Fibroblast of skin of left biceps (primary cell): ENCODE measurements around the gene NEK6.
A peak's percentile ranks its signal among the peaks of the same experiment; 100 is the strongest.

Experiments
- DNase-seq, 2 experiments: peaks; one replicate each; pipeline ENCODE4 v3.0.0-alpha.2; 2013; ENCODE audit warnings: low read depth in 2 of 2

NEK6 gene

DNA sequence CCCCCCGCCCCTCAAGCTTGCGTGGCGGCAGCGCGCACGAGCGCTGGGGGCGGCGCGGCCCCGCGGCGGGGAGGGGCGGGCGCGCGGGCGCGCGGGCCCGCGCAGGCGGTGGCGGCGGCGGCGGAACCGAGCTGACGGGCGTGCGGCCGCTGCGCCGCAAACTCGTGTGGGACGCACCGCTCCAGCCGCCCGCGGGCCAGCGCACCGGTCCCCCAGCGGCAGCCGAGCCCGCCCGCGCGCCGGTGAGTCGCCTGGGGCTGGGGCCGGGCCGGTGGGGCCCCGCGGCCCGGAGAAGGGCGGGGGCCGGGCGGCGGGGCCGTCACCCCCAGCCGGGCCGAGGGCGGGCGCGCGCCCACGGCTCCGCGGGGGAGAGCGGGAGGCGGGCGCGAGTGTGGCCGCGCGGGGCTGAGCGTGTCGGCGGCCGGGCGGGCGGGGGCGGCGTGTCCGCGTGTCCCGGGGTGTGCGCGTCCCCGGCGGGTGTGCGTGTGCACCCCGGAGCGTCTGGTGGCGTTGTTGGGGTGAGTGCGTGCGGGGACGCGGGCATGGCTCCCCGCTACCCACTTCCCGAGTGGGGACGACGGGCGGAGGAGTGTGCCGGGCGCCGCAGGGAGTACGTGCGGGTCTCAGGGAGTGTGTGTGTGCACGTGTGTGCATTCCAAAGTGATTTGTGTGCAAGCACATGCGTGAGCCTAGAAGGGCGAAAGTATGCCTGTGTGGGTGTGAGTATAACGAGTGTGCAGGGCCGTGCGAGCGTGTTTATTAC, at the start of gene NEK6:
Gene NEK6 (plus strand): TSS at position 106 of the 763 bp plus-strand sequence. CDS start 44,016 bp downstream, outside the sequence.
- DNase-seq: no peak

- no peak for DNase-seq
Measured at GRCh38 chr9:124208571-124208970, 49.2 kb upstream of the NEK6 start.

- no peak for DNase-seq
Measured at GRCh38 chr9:124209279-124209678, 48.5 kb upstream of the NEK6 start.

DNA sequence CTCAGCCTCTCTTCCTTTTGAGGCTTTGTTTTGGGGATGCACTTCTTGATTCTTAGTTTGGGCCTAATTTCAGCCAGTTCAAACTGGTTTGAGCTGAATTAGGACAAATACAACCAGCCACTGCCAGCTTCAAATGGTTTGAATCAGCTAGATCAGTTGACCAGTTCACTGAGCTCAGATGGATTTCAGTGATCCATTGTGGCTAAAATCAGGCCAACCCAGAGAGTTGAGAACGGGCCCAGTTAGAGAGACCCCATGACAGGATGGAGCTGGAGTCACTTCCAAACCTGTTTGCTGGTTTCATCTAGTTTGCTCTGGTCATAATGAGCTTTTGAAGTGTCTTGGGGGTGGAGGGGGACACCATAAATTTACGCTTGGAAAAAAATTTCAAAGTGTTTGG, 48.0 kb upstream of the NEK6 start:
- DNase-seq: no peak

- no peak for DNase-seq
Measured at GRCh38 chr9:124210697-124211096, 47.1 kb upstream of the NEK6 start.

- DNase-seq: peak in 1 of 2 experiments; percentile 25
Measured at GRCh38 chr9:124212381-124213050, 45.2 kb upstream of the NEK6 start.

- no peak for DNase-seq
Measured at GRCh38 chr9:124213396-124213795, 44.4 kb upstream of the NEK6 start.

DNA sequence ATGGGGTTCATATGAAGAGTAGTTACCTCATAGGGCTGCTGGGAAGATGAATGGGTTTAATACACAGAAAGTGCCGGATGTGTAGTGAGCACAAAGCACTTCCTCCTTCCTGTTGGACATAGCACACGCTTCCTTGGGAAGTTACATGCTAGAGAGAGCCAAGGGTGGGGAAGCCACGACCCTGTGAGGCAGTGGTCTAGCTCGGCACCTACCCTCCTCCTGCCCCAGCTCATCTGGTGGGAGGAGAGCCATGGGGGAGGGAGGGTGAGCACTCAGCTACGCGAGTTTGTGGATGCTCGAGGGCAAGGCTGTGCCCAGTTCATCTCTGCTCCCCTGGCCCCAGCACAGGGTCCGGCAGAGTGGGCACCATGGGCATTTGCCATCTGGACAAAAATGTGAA, 43.6 kb upstream of the NEK6 start:
- no peak for DNase-seq

DNA sequence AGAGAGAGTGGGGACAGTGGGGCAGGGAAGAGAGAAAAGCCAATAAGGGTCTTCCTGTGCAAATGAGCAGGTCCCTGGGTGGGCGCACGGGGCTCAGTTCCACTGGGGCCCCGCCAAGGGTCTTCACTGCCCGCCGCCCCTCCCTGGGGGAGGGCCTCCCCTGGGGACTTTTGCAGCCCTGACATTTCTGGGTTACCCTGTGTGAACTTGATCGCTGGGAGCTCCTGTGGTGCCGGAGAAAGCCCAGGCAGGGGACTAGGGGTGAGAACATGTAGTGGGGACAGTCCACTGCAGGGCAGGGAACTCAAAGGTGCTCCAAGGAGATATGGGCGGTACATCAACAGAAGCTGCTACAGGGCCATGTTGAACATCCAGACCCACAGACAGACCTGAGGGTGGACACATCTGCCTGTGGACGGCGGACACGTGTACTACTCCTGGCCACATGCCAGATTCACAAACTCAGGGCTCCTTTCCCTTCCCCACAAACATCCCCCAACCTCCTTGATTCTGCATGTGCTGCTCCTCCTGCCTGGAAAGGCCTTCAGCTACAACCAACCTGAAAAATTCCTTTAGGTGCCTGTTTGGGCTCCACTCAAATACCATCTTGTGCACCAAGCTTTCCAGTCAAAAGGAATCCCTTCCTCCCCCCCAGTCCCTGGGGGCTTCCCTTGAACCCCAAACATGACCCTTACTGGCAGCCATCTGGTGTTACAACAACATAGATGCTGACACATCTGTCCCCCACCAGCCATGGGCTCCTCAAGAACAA, 43.0 kb upstream of the NEK6 start:
- DNase-seq: no peak

DNA sequence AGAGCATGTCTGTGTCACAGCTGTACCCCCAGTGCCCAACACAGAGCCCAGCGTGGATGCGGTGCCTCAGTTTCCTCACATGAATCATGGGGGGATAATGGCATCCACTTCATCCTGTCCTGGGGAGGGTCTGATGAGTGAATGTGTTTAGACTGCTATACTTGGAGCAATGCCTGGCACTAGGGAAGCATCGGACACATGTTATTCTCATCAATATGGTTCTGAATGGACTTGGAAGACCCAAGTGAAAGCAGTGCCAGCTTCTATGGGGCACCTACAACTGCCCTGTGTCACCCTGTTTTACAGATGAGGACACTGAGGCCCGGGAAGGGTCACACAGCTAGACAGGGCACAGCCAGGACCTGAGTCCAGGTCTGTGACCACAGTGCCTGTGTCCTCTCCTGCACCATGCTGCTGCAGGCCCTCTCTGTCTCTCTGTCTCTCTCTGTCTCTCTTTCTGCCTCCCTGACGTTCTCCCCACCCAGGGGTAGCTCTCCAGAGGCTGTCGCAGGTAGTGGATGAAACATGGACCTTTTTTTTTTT, 42.3 kb upstream of the NEK6 start:
- DNase-seq: no peak

- DNase-seq: no peak
Measured at GRCh38 chr9:124215956-124216355, 41.8 kb upstream of the NEK6 start.

DNA sequence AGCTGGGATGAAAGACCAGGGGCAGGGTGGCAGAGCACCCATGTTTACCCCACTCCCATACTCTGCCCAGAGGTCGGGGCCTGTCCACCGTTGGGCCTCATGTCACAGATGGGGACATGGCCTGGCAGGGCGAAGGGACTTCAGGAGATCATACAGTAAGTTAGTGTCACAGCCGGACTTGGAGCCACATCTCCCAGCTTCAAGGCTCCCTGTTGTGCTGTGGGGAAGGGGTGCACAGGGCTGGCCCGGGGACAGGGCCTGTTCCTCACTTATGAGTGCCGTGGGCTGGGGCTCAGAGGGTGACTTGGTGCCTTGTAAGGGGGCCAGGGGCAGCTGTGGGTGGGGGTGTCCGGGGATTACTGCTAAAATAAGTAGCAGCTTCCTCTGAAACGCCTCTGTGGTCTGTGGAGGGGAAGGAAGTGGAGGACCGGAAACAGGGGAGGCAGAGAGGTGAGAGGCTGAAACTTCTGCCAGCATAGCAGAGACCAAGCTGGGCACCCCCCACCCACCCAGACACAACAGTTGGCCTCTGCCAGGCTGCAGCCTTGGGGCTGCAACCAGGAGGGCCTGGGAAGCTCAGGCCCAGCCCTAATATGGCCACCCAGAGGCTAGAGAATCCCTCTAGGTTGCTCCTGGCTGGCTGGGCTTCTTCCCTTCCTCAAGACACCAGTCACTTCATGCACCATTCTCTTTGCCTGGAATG, 41.1 kb upstream of the NEK6 start:
- DNase-seq: no peak

GRCh38 chr9:124217836-124218437, 39.8 kb upstream of the NEK6 start:
- no peak for DNase-seq

DNA sequence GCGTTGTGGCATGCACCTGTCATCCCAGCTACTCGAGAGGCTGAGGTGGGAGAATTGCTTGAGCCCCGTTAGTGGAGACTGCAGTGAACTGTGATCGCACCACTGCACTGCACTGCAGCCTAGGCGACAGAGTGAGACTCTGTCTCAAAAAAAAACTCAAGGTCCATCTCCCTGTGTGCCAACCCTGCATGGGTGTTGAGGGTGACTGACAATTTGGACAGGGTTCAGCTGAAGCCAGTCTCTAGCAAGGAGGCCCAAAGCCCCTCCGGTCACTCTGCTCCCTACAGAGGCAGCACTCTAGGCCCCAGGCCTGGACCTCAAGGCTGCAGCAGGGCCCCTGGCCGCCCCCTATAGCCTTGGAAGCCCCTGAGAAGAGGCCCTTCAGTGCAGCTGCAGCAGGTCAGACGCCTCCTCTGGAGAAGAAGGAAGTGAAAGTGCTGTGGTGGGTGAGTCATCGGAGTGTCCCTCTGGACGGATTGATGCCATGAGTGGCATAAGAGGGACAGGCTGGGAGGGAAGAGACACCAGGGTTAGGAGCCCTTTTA, 39.2 kb upstream of the NEK6 start:
- no peak for DNase-seq

DNA sequence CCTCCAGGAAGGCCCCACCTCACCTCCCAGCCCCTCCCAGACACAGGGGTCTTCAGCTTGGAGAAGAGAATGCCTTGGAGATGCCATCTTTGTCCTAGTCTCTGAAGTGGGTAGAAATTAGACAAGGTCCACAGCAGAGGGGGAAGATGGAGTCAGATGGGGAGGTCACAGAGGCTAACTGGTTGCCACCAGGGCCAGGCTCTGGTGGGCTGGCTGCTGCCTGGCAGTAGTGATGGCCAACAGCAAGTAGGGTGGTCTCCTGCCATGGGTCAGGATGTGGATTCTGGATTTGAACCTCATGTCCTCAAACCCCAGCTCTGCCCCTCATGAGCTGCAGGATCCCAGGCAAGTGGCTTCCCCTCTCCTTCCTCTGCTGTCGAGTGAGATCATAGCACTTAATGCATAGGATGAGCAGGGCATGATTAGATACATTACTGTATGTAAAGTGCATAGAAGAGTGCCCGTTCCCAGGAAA, 38.7 kb upstream of the NEK6 start:
- DNase-seq: no peak

DNA sequence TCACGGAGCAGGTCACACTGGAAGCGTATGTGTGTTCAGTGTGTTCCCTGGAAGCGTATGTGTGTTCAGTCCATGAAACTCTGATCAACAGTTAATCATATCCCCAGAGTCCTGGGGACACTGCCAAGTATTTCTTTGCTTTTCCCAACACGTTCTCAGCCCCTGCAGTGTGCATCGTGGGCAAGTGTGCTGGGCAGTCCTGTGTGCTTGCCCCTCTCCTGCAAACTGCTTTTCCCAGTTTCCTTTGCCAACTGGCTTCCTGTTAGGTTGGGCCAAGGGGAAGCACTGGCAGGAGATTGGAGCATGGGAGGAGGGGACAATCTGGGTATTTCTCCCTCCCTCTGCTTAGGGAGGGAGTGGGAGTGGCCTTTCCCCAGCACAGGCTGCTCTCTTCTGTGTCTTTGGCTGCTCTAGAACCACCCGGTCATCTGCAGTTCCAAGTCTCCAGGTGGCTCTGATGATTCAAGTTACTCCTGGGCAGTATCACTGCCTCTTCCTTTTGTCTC, 36.8 kb upstream of the NEK6 start:
- no peak for DNase-seq

DNA sequence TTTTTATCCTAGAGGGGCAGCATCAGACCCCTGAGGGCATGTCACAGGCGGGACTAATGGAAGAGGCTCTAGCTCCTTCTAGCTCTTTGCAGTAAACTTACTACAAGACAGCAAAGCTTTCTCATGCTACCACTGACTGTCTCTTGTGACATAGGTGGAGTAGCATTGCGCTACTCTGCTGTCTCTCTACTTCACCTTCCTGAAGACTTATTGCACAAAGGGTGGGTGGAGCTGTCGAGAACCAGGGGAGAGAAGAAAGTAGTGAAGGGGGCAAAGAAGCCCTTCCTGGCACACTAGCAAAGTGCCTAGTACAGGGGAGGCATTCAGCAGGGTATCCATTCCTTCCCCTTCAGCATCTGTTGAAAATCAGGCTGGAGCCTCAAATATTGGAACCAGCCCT, 36.1 kb upstream of the NEK6 start:
- DNase-seq: no peak

- DNase-seq: no peak
Measured at GRCh38 chr9:124222109-124222508, 35.6 kb upstream of the NEK6 start.

DNA sequence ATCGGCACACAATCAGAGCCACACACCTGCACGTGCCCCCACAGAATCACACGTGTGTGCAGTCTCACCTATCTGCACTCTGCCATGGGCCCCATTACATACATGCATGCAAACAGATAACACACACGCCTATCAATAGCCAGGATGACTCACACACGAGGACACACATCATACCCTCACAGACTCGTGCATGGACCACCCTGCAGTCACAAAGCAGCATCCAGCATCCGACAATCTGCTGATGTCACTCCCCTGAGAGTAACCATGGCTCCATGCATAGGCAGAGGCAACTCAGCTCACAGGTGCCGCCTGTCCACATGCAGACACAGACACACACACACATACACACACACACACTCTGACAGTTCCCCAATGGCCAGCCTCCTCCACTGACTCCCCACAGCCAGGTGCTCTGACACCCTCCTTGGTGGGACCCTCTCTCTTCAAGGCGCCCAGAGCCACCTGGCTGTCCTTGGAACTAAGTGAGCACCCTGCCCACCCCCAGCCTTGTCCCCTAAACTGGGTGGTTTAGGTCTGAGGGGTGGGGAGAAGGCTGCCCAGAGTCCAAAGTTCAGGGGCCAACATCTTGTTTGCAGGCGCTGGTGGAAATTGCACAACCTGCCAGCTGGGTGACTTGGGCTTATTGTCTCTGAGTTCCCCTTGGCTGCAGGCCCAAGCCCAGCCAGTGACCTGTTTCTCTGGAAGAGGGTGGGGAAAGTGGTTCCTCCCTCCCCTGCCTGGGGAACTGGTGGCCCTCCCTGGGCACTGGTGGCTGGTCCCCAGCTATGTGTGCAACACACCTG, 34.6 kb upstream of the NEK6 start:
- no peak for DNase-seq

- no peak for DNase-seq
Measured at GRCh38 chr9:124225945-124226344, 31.8 kb upstream of the NEK6 start.
